ENCODE data around the gene BCL2. TPM values are rescaled to one million over a fixed set of nuclear protein-coding genes. Genes with fewer than 3 reads are reported as not detected.

The BCL2 gene
- total and polyA plus RNA-seq, 2 donors = 11.7 to 17.5 TPM

GRCh38 chr18:63154350-63155152, 165.0 kb downstream of the BCL2 start:
- Histone ChIP-seq H3K4me3 (ENCODE audit: low read length in 2 of 2) (no peak overlapping the region), H3K4me1 (ENCODE audit: control insufficient read depth in 2 of 2, insufficient read depth in 2 of 2, low read length in 2 of 2) (peaks cover 50 to 72% of the 10 kb centered on the region in 2 donors)

GRCh38 chr18:63152791-63153190, 166.8 kb downstream of the BCL2 start:
- Histone ChIP-seq H3K36me3 (ENCODE audit: control insufficient read depth in 2 of 2, insufficient read depth in 2 of 2, low read length in 1 of 2) (peaks cover 0 to 3% of the 10 kb centered on the region in 2 donors), H3K4me3 (ENCODE audit: low read length in 2 of 2) (no peak overlapping the region), H3K27ac (ENCODE audit: low read depth in 1 of 2, low read length in 1 of 2) (no peak overlapping the region), H3K9me3 (ENCODE audit: control insufficient read depth in 2 of 2, insufficient read depth in 1 of 2, low read length in 1 of 2) (no peaks in the 10 kb centered on the region), H3K27me3 (ENCODE audit: control insufficient read depth in 2 of 2, insufficient read depth in 1 of 2, low read length in 1 of 2) (no peaks in the 10 kb centered on the region), H3K4me1 (ENCODE audit: control insufficient read depth in 2 of 2, insufficient read depth in 2 of 2, low read length in 2 of 2) (peaks cover 41 to 60% of the 10 kb centered on the region in 2 donors)
- 90% methylated on average over 7 of the region's 7 CpGs for WGBS
- DNase-seq (ENCODE audit: low read depth in 6 of 9, low spot score in 9 of 9) = no peak

More at GRCh38 chr18:63154350-63155152, 165.0 kb downstream of the BCL2 start:
- H3K27ac ChIP-seq (ENCODE audit: low read depth in 1 of 2, low read length in 1 of 2) = peak overlapping the region in 1 of 2 donors; percentile 67
- 81% methylated on average over 10 of the region's 10 CpGs for WGBS
- H3K27me3 ChIP-seq (ENCODE audit: control insufficient read depth in 2 of 2, insufficient read depth in 1 of 2, low read length in 1 of 2) = no peaks in the 10 kb centered on the region
- H3K36me3 ChIP-seq (ENCODE audit: control insufficient read depth in 2 of 2, insufficient read depth in 2 of 2, low read length in 1 of 2) = no peaks in the 10 kb centered on the region
- no peak for DNase-seq (ENCODE audit: low read depth in 6 of 9, low spot score in 9 of 9)
- no peaks in the 10 kb centered on the region for H3K9me3 ChIP-seq (ENCODE audit: control insufficient read depth in 2 of 2, insufficient read depth in 1 of 2, low read length in 1 of 2)

- Histone ChIP-seq H3K27ac (ENCODE audit: low read depth in 1 of 2, low read length in 1 of 2) (no peak overlapping the region), H3K4me3 (ENCODE audit: low read length in 2 of 2) (no peak overlapping the region), H3K27me3 (ENCODE audit: control insufficient read depth in 2 of 2, insufficient read depth in 1 of 2, low read length in 1 of 2) (no peaks in the 10 kb centered on the region), H3K36me3 (ENCODE audit: control insufficient read depth in 2 of 2, insufficient read depth in 2 of 2, low read length in 1 of 2) (peaks cover 0 to 3% of the 10 kb centered on the region in 2 donors), H3K9me3 (ENCODE audit: control insufficient read depth in 2 of 2, insufficient read depth in 1 of 2, low read length in 1 of 2) (no peaks in the 10 kb centered on the region), H3K4me1 (ENCODE audit: control insufficient read depth in 2 of 2, insufficient read depth in 2 of 2, low read length in 2 of 2) (peaks cover 39 to 57% of the 10 kb centered on the region in 2 donors)
- 22% methylated on average over 3 of the region's 3 CpGs for WGBS
- peak in 2 of 9 donors; percentile 31 to 59 for DNase-seq (ENCODE audit: low read depth in 6 of 9, low spot score in 9 of 9)
Measured at GRCh38 chr18:63152096-63152495, 167.5 kb downstream of the BCL2 start.

GRCh38 chr18:63151539-63151938, 168.0 kb downstream of the BCL2 start:
- WGBS = 95% methylated on average over 5 of the region's 5 CpGs
- no peaks in the 10 kb centered on the region for H3K27me3 ChIP-seq (ENCODE audit: control insufficient read depth in 2 of 2, insufficient read depth in 1 of 2, low read length in 1 of 2)
- H3K4me1 ChIP-seq (ENCODE audit: control insufficient read depth in 2 of 2, insufficient read depth in 2 of 2, low read length in 2 of 2) = peaks cover 36 to 55% of the 10 kb centered on the region in 2 donors
- H3K9me3 ChIP-seq (ENCODE audit: control insufficient read depth in 2 of 2, insufficient read depth in 1 of 2, low read length in 1 of 2) = no peaks in the 10 kb centered on the region
- no peak for DNase-seq (ENCODE audit: low read depth in 6 of 9, low spot score in 9 of 9)
- H3K36me3 ChIP-seq (ENCODE audit: control insufficient read depth in 2 of 2, insufficient read depth in 2 of 2, low read length in 1 of 2) = peaks cover 0 to 3% of the 10 kb centered on the region in 2 donors
- no peak overlapping the region for H3K27ac ChIP-seq (ENCODE audit: low read depth in 1 of 2, low read length in 1 of 2)
- H3K4me3 ChIP-seq (ENCODE audit: low read length in 2 of 2) = no peak overlapping the region

GRCh38 chr18:63150942-63151421, 168.6 kb downstream of the BCL2 start:
- H3K27me3 ChIP-seq (ENCODE audit: control insufficient read depth in 2 of 2, insufficient read depth in 1 of 2, low read length in 1 of 2) = no peaks in the 10 kb centered on the region
- H3K27ac ChIP-seq (ENCODE audit: low read depth in 1 of 2, low read length in 1 of 2) = no peak overlapping the region
- WGBS = 91% methylated on average over 4 of the region's 4 CpGs
- no peak for DNase-seq (ENCODE audit: low read depth in 6 of 9, low spot score in 9 of 9)
- H3K4me1 ChIP-seq (ENCODE audit: control insufficient read depth in 2 of 2, insufficient read depth in 2 of 2, low read length in 2 of 2) = peaks cover 32 to 50% of the 10 kb centered on the region in 2 donors
- no peak overlapping the region for H3K4me3 ChIP-seq (ENCODE audit: low read length in 2 of 2)
- no peaks in the 10 kb centered on the region for H3K9me3 ChIP-seq (ENCODE audit: control insufficient read depth in 2 of 2, insufficient read depth in 1 of 2, low read length in 1 of 2)
- peaks cover 0 to 3% of the 10 kb centered on the region in 2 donors for H3K36me3 ChIP-seq (ENCODE audit: control insufficient read depth in 2 of 2, insufficient read depth in 2 of 2, low read length in 1 of 2)

GRCh38 chr18:63150326-63150725, 169.2 kb downstream of the BCL2 start:
- no peak overlapping the region for H3K4me3 ChIP-seq (ENCODE audit: low read length in 2 of 2)
- 84% methylated on average over 8 of the region's 8 CpGs for WGBS
- H3K27me3 ChIP-seq (ENCODE audit: control insufficient read depth in 2 of 2, insufficient read depth in 1 of 2, low read length in 1 of 2) = no peaks in the 10 kb centered on the region
- H3K27ac ChIP-seq (ENCODE audit: low read depth in 1 of 2, low read length in 1 of 2) = no peak overlapping the region
- H3K36me3 ChIP-seq (ENCODE audit: control insufficient read depth in 2 of 2, insufficient read depth in 2 of 2, low read length in 1 of 2) = peaks cover 0 to 3% of the 10 kb centered on the region in 2 donors
- no peaks in the 10 kb centered on the region for H3K9me3 ChIP-seq (ENCODE audit: control insufficient read depth in 2 of 2, insufficient read depth in 1 of 2, low read length in 1 of 2)
- H3K4me1 ChIP-seq (ENCODE audit: control insufficient read depth in 2 of 2, insufficient read depth in 2 of 2, low read length in 2 of 2) = peaks cover 27 to 47% of the 10 kb centered on the region in 2 donors
- DNase-seq (ENCODE audit: low read depth in 6 of 9, low spot score in 9 of 9) = no peak

GRCh38 chr18:63149302-63149587, 170.3 kb downstream of the BCL2 start:
- no peaks in the 10 kb centered on the region for H3K27me3 ChIP-seq (ENCODE audit: control insufficient read depth in 2 of 2, insufficient read depth in 1 of 2, low read length in 1 of 2)
- peaks cover 0 to 3% of the 10 kb centered on the region in 2 donors for H3K36me3 ChIP-seq (ENCODE audit: control insufficient read depth in 2 of 2, insufficient read depth in 2 of 2, low read length in 1 of 2)
- no peaks in the 10 kb centered on the region for H3K9me3 ChIP-seq (ENCODE audit: control insufficient read depth in 2 of 2, insufficient read depth in 1 of 2, low read length in 1 of 2)
- DNase-seq (ENCODE audit: low read depth in 6 of 9, low spot score in 9 of 9) = no peak
- 99% methylated on average over 9 of the region's 9 CpGs for WGBS
- H3K27ac ChIP-seq (ENCODE audit: low read depth in 1 of 2, low read length in 1 of 2) = no peak overlapping the region
- H3K4me3 ChIP-seq (ENCODE audit: low read length in 2 of 2) = no peak overlapping the region
- H3K4me1 ChIP-seq (ENCODE audit: control insufficient read depth in 2 of 2, insufficient read depth in 2 of 2, low read length in 2 of 2) = peaks cover 23 to 36% of the 10 kb centered on the region in 2 donors

- H3K27ac ChIP-seq (ENCODE audit: low read depth in 1 of 2, low read length in 1 of 2) = no peak overlapping the region
- H3K36me3 ChIP-seq (ENCODE audit: control insufficient read depth in 2 of 2, insufficient read depth in 2 of 2, low read length in 1 of 2) = peaks cover 0 to 3% of the 10 kb centered on the region in 2 donors
- no peak overlapping the region for H3K4me3 ChIP-seq (ENCODE audit: low read length in 2 of 2)
- no peaks in the 10 kb centered on the region for H3K9me3 ChIP-seq (ENCODE audit: control insufficient read depth in 2 of 2, insufficient read depth in 1 of 2, low read length in 1 of 2)
- WGBS = 95% methylated on average over 14 of the region's 14 CpGs
- peaks cover 22 to 31% of the 10 kb centered on the region in 2 donors for H3K4me1 ChIP-seq (ENCODE audit: control insufficient read depth in 2 of 2, insufficient read depth in 2 of 2, low read length in 2 of 2)
- H3K27me3 ChIP-seq (ENCODE audit: control insufficient read depth in 2 of 2, insufficient read depth in 1 of 2, low read length in 1 of 2) = no peaks in the 10 kb centered on the region
- no peak for DNase-seq (ENCODE audit: low read depth in 6 of 9, low spot score in 9 of 9)
Measured at GRCh38 chr18:63148449-63149301, 170.9 kb downstream of the BCL2 start.

GRCh38 chr18:63147973-63148372, 171.6 kb downstream of the BCL2 start:
- no peaks in the 10 kb centered on the region for H3K27me3 ChIP-seq (ENCODE audit: control insufficient read depth in 2 of 2, insufficient read depth in 1 of 2, low read length in 1 of 2)
- H3K4me1 ChIP-seq (ENCODE audit: control insufficient read depth in 2 of 2, insufficient read depth in 2 of 2, low read length in 2 of 2) = peaks cover 22 to 36% of the 10 kb centered on the region in 2 donors
- H3K36me3 ChIP-seq (ENCODE audit: control insufficient read depth in 2 of 2, insufficient read depth in 2 of 2, low read length in 1 of 2) = peaks cover 0 to 3% of the 10 kb centered on the region in 2 donors
- H3K4me3 ChIP-seq (ENCODE audit: low read length in 2 of 2) = no peak overlapping the region
- no peaks in the 10 kb centered on the region for H3K9me3 ChIP-seq (ENCODE audit: control insufficient read depth in 2 of 2, insufficient read depth in 1 of 2, low read length in 1 of 2)
- H3K27ac ChIP-seq (ENCODE audit: low read depth in 1 of 2, low read length in 1 of 2) = no peak overlapping the region
- no peak for DNase-seq (ENCODE audit: low read depth in 6 of 9, low spot score in 9 of 9)
- 97% methylated on average over 6 of the region's 6 CpGs for WGBS
